Measurements from ENCODE around the gene CLCN7.

GRCh38 chr16:1460602-1461138 lies 14.2 kb downstream of the CLCN7 start:
- no peak for TF ChIP-seq POLR2A (IDR thresholded peaks at IDR 0.05; ENCODE audit: insufficient read depth in 1 of 2, low read depth in 2 of 2, low read length in 2 of 2)
- TF ChIP-seq NFE2L2 (IDR thresholded peaks at IDR 0.05; ENCODE audit: low read length) = no peak
- TF ChIP-seq NR3C1 (CRISPR knock-in tag; IDR thresholded peaks at IDR 0.05) = no peak
- no peak for TF ChIP-seq NFE2L1 (CRISPR knock-in tag; IDR thresholded peaks at IDR 0.05; ENCODE audit: borderline replicate concordance)
- TF ChIP-seq GPN1 (CRISPR knock-in tag; IDR thresholded peaks at IDR 0.05; ENCODE audit: borderline replicate concordance) = no peak
